ENCODE results near the gene DNAH3.
"Not testable (repeated sequence)": the region's sequence is repeated elsewhere in the genome, so short reads cannot be mapped to it uniquely, and the experiment has no call there.

DNAH3 gene

GRCh38 chr16:20949660-20950059 is 201.0 kb downstream of the DNAH3 start:
- TF ChIP-seq, protein P1, sequence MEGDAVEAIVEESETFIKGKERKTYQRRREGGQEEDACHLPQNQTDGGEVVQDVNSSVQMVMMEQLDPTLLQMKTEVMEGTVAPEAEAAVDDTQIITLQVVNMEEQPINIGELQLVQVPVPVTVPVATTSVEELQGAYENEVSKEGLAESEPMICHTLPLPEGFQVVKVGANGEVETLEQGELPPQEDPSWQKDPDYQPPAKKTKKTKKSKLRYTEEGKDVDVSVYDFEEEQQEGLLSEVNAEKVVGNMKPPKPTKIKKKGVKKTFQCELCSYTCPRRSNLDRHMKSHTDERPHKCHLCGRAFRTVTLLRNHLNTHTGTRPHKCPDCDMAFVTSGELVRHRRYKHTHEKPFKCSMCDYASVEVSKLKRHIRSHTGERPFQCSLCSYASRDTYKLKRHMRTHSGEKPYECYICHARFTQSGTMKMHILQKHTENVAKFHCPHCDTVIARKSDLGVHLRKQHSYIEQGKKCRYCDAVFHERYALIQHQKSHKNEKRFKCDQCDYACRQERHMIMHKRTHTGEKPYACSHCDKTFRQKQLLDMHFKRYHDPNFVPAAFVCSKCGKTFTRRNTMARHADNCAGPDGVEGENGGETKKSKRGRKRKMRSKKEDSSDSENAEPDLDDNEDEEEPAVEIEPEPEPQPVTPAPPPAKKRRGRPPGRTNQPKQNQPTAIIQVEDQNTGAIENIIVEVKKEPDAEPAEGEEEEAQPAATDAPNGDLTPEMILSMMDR (IDR thresholded peaks at IDR 0.05): no peak
- Histone ChIP-seq H3K4me3 (no peak overlapping the region), H3K27ac (no peak overlapping the region)
- DNase-seq (ENCODE audit: low spot score): no peak

DNA sequence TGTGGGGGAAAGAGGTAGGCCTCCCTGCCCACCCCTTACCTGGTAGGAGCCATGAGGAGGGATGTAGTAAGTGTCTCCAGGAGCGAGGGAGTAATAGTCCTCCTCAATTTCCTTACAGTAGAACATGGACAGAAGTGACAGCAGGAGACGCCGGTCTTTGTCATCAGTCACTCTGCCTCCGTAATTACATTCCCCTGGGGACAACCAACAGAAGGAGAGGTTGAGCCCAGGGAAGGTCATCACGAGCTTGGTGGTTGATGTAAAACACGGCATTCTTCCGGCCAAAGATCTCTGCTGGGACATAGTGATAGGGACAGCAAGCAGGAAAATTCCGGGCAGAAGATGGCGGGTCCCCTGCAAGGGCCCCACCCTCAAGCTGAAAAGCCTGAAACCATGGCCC is 202.2 kb downstream of the DNAH3 start:
- no peak for DNase-seq (ENCODE audit: low spot score)
- Histone ChIP-seq H3K4me3 (no peak overlapping the region), H3K27ac (no peak overlapping the region)
- TF ChIP-seq, protein P1 (IDR thresholded peaks at IDR 0.05): no peak

DNA sequence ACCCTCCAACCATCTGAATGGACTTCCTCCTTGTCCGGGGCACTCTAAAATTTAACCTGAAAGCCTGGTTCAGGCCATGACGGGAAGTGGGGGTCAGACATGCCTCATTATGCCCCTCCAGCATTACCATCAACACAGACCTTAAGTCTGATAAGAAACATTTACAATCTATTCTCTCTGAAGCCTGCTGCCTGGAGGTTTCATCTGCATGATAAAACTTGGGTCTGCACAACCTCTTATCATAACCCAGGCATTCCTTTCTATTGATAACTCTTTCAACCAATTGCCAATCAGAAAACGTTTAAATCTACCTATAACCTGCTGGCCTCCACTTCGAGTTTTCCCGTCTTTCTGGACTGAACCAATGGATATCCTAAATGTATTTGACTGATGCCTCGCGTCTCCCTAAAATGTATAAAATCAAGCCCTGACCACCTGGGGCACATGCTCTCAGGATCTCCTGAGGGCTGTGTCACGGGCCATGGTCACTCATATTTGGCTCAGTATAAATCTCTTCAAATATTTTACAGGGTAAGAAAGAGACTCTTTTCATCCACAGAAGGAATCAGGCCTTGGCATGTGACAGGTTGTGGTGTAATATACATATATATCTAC is 204.5 kb downstream of the DNAH3 start:
- Histone ChIP-seq H3K27ac (no peak overlapping the region), H3K4me3 (no peak overlapping the region)
- DNase-seq (ENCODE audit: low spot score): no peak
- TF ChIP-seq, protein P1 (IDR thresholded peaks at IDR 0.05): no peak

DNA sequence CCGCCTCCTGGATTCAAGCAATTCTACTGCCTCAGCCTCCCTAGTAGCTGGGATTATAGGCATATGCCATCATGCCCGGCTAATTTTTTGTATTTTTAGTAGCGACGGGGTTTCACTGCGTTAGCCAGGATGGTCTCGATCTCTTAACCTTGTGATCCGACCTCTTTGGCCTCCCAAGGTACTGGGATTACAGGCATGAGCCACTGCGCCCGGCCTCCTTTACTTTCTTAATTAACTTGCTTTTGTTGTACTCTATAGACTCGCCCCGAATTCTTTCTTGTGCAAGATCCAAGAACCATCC is 205.1 kb downstream of the DNAH3 start:
- not testable (repeated sequence) for H3K27ac ChIP-seq; H3K4me3 ChIP-seq; DNase-seq (ENCODE audit: low spot score)

- Histone ChIP-seq H3K4me3 (no peak overlapping the region), H3K27ac (no peak overlapping the region)
- DNase-seq (ENCODE audit: low spot score): no peak
- TF ChIP-seq, protein P1 (IDR thresholded peaks at IDR 0.05): no peak
Observed at GRCh38 chr16:20944861-20945574, 205.6 kb downstream of the DNAH3 start.

DNA sequence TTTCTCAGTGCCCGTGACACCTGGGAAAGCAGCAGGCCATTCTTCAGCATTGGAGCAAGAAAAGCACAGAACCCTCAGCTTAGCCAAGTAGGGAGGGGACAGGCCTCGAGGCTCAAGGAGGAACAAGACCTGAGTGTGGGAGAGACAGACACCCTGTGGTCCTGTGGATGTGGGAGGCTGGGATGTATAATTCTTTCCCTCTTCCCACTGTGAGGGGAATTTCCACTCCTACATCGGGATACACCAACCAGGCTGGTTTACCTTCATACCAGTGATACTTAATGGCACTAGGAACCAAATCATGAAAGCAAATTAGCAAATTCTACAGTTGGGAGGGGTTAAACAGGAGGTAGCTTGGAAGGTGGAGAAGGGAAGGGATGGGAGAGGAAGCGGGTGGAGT is 208.4 kb downstream of the DNAH3 start:
- H3K27ac ChIP-seq: no peak overlapping the region
- no peak for DNase-seq (ENCODE audit: low spot score)
- H3K4me3 ChIP-seq: no peak overlapping the region
- TF ChIP-seq, protein P1 (IDR thresholded peaks at IDR 0.05): no peak

- TF ChIP-seq, protein P1 (IDR thresholded peaks at IDR 0.05): no peak
Observed at GRCh38 chr16:20941636-20941926, 209.1 kb downstream of the DNAH3 start.

More at GRCh38 chr16:20941636-20941926, 209.1 kb downstream of the DNAH3 start:
- H3K4me3 ChIP-seq: no peak overlapping the region
- H3K27ac ChIP-seq: no peak overlapping the region
- no peak for DNase-seq (ENCODE audit: low spot score)

Data from coronary artery (tissue), 2 donors.